Measurements from ENCODE around the gene BCL2L2.
A peak's percentile ranks its signal among the peaks of the same experiment; 100 is the strongest.

Gene BCL2L2

DNA sequence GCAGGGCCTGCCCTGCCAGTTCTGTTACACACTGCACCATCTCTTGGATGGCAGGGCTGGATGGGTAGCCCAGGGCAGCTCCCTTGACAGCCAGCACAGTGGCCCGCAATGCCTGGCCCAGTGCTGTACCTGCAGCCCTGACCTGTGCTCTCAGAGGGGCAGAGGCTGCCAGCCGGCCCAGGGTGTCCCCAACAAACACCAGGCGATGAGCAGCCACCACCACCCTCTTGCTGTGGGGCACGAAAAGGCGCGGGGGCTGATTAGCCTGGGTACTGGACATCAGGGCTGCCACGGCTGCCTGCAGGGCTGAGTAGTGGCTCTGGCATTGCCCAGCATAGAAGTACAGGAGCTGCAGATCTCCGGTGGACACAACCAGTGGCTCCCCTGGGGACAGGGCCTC lies 50.6 kb downstream of the BCL2L2 start:
- no peaks in the 10 kb centered on the region for H3K27me3 ChIP-seq (ENCODE audit: control insufficient read depth, insufficient read depth, low read length, poor library complexity, severe bottlenecking)
- 95% methylated on average over 8 of the region's 8 CpGs for WGBS, 2 experiments
- H3K36me3 ChIP-seq (ENCODE audit: control insufficient read depth, insufficient read depth, low read length): peaks cover 20% of the 10 kb centered on the region
- peaks cover 15% of the 10 kb centered on the region for H3K4me1 ChIP-seq (ENCODE audit: control insufficient read depth, insufficient read depth, low read length)
- no peaks in the 10 kb centered on the region for H3K9me3 ChIP-seq (ENCODE audit: control insufficient read depth, low read length)
- no peak overlapping the region for H3K4me3 ChIP-seq (ENCODE audit: insufficient read depth, low read depth, low read length)
- no peak overlapping the region for H3K27ac ChIP-seq (ENCODE audit: insufficient read depth, low read depth, low read length, poor library complexity, severe bottlenecking)

DNA sequence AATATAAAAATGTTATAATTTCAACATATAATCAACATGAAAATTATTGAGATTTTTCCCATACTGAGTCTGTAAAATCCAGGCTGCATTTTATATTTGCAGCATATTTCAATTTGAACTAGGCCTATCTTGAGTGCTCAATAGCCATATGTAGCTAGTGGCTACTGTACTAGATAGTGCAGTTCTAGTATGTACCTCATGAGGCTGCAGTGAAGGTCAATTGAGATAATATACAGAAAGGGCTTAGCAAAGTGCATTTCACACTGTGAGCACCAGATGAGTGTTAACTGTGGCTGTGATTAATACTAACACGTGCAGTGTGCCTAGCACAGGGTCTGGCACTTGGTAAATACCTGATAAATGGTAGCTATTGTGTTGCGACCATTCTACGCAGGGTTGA lies 51.4 kb downstream of the BCL2L2 start:
- Histone ChIP-seq H3K4me1 (ENCODE audit: control insufficient read depth, insufficient read depth, low read length) (peaks cover 16% of the 10 kb centered on the region), H3K27me3 (ENCODE audit: control insufficient read depth, insufficient read depth, low read length, poor library complexity, severe bottlenecking) (no peaks in the 10 kb centered on the region), H3K9me3 (ENCODE audit: control insufficient read depth, low read length) (no peaks in the 10 kb centered on the region), H3K36me3 (ENCODE audit: control insufficient read depth, insufficient read depth, low read length) (peaks cover 20% of the 10 kb centered on the region), H3K27ac (ENCODE audit: insufficient read depth, low read depth, low read length, poor library complexity, severe bottlenecking) (no peak overlapping the region), H3K4me3 (ENCODE audit: insufficient read depth, low read depth, low read length) (no peak overlapping the region)
- 95 to 96% methylated on average over 3 of the region's 3 CpGs for WGBS, 2 experiments

DNA sequence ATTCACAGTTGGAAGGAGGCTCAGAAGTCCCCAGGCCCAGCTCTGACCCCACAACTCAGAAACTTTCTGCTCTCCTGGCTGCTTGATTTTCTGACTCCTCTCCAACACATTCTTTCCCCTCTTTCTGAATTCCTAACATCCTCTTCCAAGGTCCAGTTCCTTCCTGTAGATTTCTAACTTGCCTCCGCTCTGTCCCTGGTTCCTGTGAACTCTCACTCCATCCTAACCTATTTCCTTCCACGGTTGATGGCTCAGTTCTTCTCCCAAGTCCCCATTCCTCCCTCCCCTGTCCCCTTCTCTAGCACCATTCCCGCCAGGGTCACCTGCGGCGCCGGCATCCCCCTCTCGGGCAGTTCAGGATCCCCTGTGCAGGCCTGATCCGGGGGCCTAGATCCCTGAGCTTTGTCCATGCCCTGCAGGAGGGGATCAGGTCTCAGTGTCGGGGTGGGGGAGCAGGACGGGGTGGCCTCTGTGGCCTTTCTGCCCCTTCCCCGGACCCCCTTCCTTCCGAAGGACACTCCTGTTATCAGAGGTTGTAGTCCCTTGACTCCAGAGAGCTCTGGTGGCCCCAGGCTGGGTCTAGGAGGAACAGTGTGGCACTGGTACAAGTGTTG lies 52.0 kb downstream of the BCL2L2 start:
- Histone ChIP-seq H3K9me3 (ENCODE audit: control insufficient read depth, low read length) (no peaks in the 10 kb centered on the region), H3K4me3 (ENCODE audit: insufficient read depth, low read depth, low read length) (no peak overlapping the region), H3K27me3 (ENCODE audit: control insufficient read depth, insufficient read depth, low read length, poor library complexity, severe bottlenecking) (no peaks in the 10 kb centered on the region), H3K36me3 (ENCODE audit: control insufficient read depth, insufficient read depth, low read length) (peaks cover 20% of the 10 kb centered on the region), H3K27ac (ENCODE audit: insufficient read depth, low read depth, low read length, poor library complexity, severe bottlenecking) (no peak overlapping the region), H3K4me1 (ENCODE audit: control insufficient read depth, insufficient read depth, low read length) (peaks cover 23% of the 10 kb centered on the region)
- WGBS, 2 experiments: 95 to 97% methylated on average over 12 of the region's 12 CpGs

DNA sequence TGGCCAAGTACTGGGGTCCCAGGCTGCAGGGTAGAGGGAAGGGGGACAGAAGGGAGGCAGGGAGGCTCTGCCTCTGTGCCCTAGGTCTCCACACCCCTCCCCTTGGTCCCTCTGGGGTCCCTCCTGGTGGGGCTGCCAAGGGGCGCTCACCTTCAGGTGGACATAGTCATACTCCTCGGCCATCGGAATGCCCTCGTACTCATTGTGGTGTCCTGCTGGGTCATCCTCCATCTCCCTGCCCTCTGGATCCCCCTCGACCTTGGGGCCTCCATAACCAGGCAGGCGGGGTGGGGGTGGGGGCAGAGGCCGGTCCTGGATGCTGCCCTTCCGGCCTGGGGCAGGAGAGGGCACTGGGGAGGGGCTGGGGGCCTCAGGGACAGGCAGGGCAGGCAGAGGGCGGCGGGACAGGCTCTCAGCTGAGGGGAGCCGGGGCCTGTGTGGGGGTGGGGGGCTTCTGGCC lies 52.6 kb downstream of the BCL2L2 start:
- Histone ChIP-seq H3K27me3 (ENCODE audit: control insufficient read depth, insufficient read depth, low read length, poor library complexity, severe bottlenecking) (no peaks in the 10 kb centered on the region), H3K4me1 (ENCODE audit: control insufficient read depth, insufficient read depth, low read length) (peaks cover 28% of the 10 kb centered on the region), H3K36me3 (ENCODE audit: control insufficient read depth, insufficient read depth, low read length) (peaks cover 20% of the 10 kb centered on the region), H3K9me3 (ENCODE audit: control insufficient read depth, low read length) (no peaks in the 10 kb centered on the region), H3K4me3 (ENCODE audit: insufficient read depth, low read depth, low read length) (no peak overlapping the region), H3K27ac (ENCODE audit: insufficient read depth, low read depth, low read length, poor library complexity, severe bottlenecking) (no peak overlapping the region)
- WGBS, 2 experiments: 94 to 95% methylated on average over 11 of the region's 11 CpGs

DNA sequence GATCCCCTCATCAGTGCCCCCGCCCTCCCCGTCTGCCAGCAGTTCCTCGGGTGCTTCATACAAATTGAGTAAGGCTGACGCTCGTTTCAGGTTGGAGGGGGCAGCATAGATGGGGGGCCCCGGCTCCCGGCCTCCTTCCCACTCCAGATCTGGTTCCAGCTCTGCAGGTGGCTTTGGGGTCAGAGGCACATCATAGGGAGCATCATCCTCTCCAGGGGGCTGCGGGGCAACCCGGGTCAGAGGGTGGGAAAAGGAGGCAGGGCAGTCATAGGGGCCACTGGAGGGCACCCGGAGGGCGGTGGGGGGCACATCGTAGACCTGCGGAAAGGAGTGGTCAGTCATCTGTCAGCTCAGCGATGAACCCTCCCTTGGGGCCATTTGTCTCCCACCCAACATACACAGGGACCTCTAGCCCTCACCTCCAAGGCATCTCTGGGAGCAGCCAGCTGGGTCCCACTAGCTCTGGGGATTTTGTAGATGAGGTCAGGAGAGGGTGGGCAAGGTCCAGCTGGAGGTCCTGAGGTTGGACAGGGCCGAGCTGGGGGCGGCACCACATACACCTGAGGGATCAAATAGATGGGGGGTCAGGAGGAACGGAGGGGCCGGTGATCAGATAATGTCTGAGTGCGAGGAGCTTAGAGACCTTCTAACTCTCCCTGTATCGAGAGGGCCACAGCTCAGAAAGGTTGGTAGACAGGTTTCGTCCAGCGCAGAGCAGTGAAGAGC lies 53.3 kb downstream of the BCL2L2 start:
- Histone ChIP-seq H3K4me1 (ENCODE audit: control insufficient read depth, insufficient read depth, low read length) (peaks cover 31% of the 10 kb centered on the region), H3K4me3 (ENCODE audit: insufficient read depth, low read depth, low read length) (no peak overlapping the region), H3K36me3 (ENCODE audit: control insufficient read depth, insufficient read depth, low read length) (peaks cover 20% of the 10 kb centered on the region), H3K9me3 (ENCODE audit: control insufficient read depth, low read length) (no peaks in the 10 kb centered on the region), H3K27me3 (ENCODE audit: control insufficient read depth, insufficient read depth, low read length, poor library complexity, severe bottlenecking) (no peaks in the 10 kb centered on the region), H3K27ac (ENCODE audit: insufficient read depth, low read depth, low read length, poor library complexity, severe bottlenecking) (no peak overlapping the region)
- WGBS, 2 experiments: 96% methylated on average over 22 of the region's 22 CpGs

DNA sequence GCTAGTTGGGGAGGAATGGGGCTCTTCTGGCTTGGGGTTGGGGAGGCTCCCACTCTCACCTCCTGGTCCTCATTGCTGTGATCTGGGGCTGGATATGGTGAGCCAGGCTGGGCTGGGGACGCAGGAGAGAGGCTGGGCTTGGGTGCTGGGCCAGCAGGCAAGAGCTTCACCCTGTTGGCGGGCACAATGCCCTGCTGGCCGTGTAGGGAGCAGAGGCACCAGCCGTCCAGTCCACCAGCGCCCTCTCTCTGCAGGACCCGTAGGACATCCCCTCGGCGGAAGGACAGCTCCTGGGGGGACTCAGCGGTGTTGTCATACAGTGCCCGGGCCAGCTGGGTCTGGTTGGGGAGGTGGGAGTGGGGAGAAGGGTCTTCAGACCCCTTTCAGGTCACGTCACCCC lies 53.9 kb downstream of the BCL2L2 start:
- Histone ChIP-seq H3K9me3 (ENCODE audit: control insufficient read depth, low read length) (no peaks in the 10 kb centered on the region), H3K4me1 (ENCODE audit: control insufficient read depth, insufficient read depth, low read length) (peaks cover 31% of the 10 kb centered on the region), H3K4me3 (ENCODE audit: insufficient read depth, low read depth, low read length) (no peak overlapping the region), H3K27me3 (ENCODE audit: control insufficient read depth, insufficient read depth, low read length, poor library complexity, severe bottlenecking) (no peaks in the 10 kb centered on the region), H3K27ac (ENCODE audit: insufficient read depth, low read depth, low read length, poor library complexity, severe bottlenecking) (peak overlapping the region; percentile 8), H3K36me3 (ENCODE audit: control insufficient read depth, insufficient read depth, low read length) (peaks cover 20% of the 10 kb centered on the region)
- 89 to 90% methylated on average over 11 of the region's 11 CpGs for WGBS, 2 experiments

DNA sequence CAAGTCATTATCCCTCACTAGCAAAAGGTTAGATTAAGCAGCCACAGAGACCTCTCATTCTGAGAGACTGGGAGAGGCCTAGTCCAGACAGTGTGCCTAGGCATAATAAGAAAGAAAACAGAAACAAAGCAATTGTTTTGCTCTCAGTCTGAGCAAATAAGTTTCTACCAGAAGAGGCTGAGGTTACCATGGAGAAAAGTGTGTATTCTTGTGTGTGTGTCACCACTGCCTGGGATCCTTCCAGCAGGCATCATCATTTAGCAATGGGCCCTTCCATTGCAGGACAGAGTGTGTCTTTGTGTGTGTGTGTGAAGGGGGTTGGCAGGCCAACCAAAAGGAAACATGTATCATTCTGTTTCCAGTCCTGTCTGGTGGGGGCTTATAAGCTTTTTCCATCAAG lies 54.7 kb downstream of the BCL2L2 start:
- Histone ChIP-seq H3K4me3 (ENCODE audit: insufficient read depth, low read depth, low read length) (no peak overlapping the region), H3K36me3 (ENCODE audit: control insufficient read depth, insufficient read depth, low read length) (peaks cover 20% of the 10 kb centered on the region), H3K27ac (ENCODE audit: insufficient read depth, low read depth, low read length, poor library complexity, severe bottlenecking) (no peak overlapping the region), H3K9me3 (ENCODE audit: control insufficient read depth, low read length) (no peaks in the 10 kb centered on the region), H3K4me1 (ENCODE audit: control insufficient read depth, insufficient read depth, low read length) (peaks cover 31% of the 10 kb centered on the region), H3K27me3 (ENCODE audit: control insufficient read depth, insufficient read depth, low read length, poor library complexity, severe bottlenecking) (no peaks in the 10 kb centered on the region)

All from ectodermal cell (in vitro differentiated cells).